MV-4-11 (cell line): ENCODE results near the gene PLA2G4F.
"Not testable (repeated sequence)": the region's sequence is repeated elsewhere in the genome, so short reads cannot be mapped to it uniquely, and the experiment has no call there.

Source experiments
- DNase-seq: peaks from one replicate; lab custom pipeline; 2025; lab: John Stamatoyannopoulos, UW

Gene PLA2G4F

GRCh38 chr15:42097018-42097417 lies 59.4 kb downstream of the PLA2G4F start:
- DNase-seq = no peak

GRCh38 chr15:42094512-42094963 lies 61.9 kb downstream of the PLA2G4F start, which contains the start of gene PLA2G4D:
TSS of gene PLA2G4D (minus strand) at chr15:42094562. CDS start at chr15:42094459, 103 bp downstream.
- no peak for DNase-seq

DNA sequence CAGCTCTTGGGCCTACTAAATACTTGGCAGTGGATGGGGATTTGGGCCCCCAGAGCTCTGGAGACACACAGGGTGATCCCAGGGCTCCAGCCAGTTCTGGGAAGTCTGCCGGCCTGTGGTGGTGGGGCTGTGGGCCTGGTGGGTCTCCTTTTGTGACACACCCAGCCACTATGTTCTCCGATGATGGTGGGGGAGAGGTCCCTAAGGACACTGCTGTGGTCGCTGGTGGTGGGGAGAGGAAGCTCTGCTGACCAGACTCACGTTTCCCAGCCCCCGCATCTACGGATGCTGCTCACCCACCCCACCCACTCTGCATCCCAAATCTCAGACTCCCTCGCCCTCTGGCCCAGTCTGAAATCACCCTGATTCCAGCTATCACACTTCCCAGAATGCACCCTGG lies 62.5 kb downstream of the PLA2G4F start:
- no peak for DNase-seq

DNA sequence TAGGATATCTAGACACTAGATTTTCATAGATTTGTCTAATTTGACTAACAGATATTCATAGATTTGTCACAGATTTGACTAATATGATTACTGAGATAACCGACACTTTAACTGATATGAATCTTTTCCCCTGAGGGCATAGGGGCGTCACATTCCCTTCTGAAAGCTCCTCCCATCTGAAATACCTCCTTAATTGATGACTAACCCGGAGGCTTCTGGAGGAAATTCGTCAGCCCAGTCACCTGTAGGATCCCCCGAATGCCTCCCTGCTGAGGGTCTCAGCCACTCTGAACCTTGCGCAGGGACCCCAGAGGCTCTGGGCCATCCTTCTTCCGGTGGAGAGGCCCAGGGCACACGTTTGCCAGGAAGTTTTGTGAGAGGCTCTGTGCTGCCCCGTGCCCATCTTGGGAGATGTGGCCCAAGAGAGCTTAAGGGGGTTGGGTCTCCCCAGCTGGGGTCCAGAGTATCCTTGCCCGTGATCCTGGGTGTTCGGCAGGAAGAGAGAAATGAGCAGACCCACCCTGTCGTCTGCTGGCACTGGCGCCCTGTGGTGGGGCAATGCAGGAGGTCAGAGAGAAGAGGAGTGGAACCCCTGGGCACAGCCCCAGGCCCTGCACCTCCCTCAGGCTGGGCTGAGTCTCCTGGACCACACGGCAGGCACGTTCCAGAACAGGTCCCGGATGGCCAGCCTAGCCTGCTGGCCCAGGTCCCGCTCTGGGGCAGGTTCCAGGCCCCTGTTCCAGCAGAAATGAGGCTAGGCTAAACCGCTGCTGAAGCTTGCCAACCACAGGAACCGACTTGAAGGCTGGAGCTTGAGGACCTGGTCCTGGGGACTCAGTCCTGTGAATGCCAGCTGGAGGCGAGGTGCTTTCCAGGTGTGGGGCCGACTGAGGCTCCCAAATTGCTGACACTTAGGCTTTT lies 63.8 kb downstream of the PLA2G4F start:
- no peak for DNase-seq

DNA sequence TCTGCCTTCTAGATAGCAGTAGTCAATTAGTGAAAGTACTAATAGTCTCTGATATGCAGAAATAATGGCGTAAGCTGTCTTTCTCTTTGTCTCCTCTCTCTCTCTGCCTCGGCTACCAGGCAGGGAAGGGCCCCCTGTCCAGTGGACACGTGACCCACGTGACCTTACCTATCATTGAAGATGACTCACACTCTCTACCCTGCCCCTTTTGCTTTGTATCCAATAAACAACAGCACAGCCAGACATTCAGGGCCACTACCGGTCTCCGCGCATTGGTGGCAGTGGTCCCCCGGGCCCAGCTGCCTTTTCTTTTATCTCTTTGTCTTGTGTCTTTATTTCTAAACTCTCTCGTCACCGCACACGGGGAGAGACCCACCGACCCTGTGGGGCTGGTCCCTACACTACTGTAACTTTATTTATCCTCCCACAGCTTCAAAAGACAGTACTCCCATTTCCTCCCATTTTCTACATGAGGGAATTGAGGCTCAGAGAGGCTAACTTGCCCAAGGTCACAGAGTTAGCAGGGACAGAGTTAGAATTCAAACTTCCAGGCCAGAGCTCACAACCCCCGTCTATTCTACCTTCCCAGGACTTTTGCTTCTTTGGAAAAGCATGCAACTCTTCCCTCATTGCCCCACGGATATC lies 64.6 kb downstream of the PLA2G4F start:
- DNase-seq = not testable (repeated sequence)

DNA sequence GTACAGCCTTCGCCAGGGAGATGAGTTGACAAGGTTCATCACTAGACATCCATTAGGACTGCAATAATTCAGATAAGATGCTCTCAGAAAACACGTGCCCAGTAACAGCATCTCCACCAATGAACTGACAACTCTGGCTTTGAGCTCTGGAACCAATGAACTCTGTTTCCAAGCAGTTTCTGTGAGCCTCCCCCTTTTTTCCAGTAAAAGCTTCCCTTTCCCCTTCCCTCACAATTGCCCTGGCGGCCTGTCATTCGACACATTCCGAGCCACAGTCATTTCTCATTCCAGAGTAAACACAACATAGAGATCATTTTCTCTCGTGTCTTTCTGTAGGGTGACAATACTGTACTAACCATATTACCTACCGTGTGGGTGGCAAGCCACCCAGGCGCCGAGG lies 65.7 kb downstream of the PLA2G4F start:
- DNase-seq = no peak

GRCh38 chr15:42090370-42090769 lies 66.1 kb downstream of the PLA2G4F start:
- DNase-seq = no peak

DNA sequence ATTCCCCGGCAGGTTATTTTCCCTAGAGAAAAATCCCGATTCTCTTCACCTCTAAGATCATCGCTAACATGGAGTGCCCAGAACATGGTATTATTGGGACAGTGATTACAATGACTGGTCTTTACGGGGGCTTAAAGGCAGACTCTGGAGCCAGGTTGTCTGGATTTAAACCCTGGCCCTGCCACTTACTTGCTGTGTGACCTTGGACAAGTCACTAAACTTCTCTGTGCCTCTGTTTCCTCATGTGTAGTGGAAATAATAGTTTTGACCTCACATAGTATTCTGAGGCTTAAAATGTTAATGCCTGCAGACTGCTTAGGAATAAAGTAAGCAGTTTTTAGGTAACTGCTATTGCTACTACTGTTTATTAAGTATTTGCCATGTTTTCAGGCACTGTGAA lies 66.5 kb downstream of the PLA2G4F start:
- no peak for DNase-seq
